Measurements from ENCODE around the gene DOK5.

DNA sequence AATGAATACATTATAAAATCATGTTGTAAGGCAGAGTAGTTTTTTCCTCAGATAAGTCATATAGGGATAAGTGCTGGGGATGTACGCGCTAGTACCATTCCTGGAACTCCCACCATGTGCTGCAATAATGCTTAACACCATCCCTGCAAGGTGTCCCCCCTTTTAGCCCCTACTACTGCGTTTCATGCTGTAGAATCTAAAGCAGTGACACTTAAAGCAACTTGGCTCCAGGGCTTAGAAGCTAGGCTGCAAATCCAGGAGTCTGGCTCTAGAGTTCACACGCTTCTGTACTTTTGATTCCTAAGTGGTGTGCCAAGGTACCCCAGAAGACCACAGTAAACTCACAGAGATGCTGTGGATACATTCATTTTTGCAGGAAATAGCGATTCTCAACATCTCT lies 183.1 kb downstream of the DOK5 start:
- TF ChIP-seq POLR2AphosphoS5 (IDR thresholded peaks at IDR 0.05; ENCODE audit: low read depth, low read length) (no peak), POLR2A (IDR thresholded peaks at IDR 0.05; ENCODE audit: low read depth, low read length) (no peak), TAF1 (IDR thresholded peaks at IDR 0.05; ENCODE audit: borderline replicate concordance, low read depth, low read length) (no peak)

Data from GM12892 (cell line).